Kidney epithelial cell (primary cell): ENCODE data around the gene MEGF6. TPM values are rescaled to one million over a fixed set of nuclear protein-coding genes. Genes with fewer than 3 reads are reported as not detected.

Experiments
- DNase-seq: peaks from one replicate; pipeline ENCODE4 v3.0.0-alpha.2; 2010; ENCODE audit warnings: low read depth
- H3K27me3 ChIP-seq: 2 replicates; pipeline ENCODE4 v1.6.0; 2011; ENCODE audit warnings: low read length; ENCODE audit not compliant: control insufficient read depth, insufficient read depth
- H3K36me3 ChIP-seq: 2 replicates; pipeline ENCODE4 v1.5.1; 2011; ENCODE audit warnings: low read length; ENCODE audit not compliant: control insufficient read depth, insufficient read depth
- H3K4me3 ChIP-seq: 2 replicates; pipeline ENCODE4 v1.5.1; 2011; ENCODE audit warnings: low read depth, mild to moderate bottlenecking, control low read depth, low read length
- CTCF ChIP-seq: IDR thresholded peaks from 2 replicates; pipeline ENCODE4 v1.5.1; 2011; ENCODE audit warnings: mild to moderate bottlenecking, moderate library complexity, low read length, control low read depth, inconsistent platforms; ENCODE audit not compliant: insufficient read depth, poor library complexity, severe bottlenecking
- total RNA-seq: library from RNA; depleted of rRNA; stranded (reverse); fragments of >200 nt; gene quantifications from 2 replicates; pipeline ENCODE4 v1.2.3, GENCODE V29; 2015

Gene MEGF6
- total RNA-seq, 1 donor from 2014 or later: 13.1 TPM

GRCh38 chr1:3524556-3525203, 86.6 kb downstream of the MEGF6 start:
- H3K27me3 ChIP-seq: no peaks in the 10 kb centered on the region
- H3K36me3 ChIP-seq: no peaks in the 10 kb centered on the region
- H3K4me3 ChIP-seq: no peak overlapping the region
- no peak for TF ChIP-seq CTCF
- DNase-seq: no peak

- DNase-seq: no peak
- no peak for TF ChIP-seq CTCF
- Histone ChIP-seq H3K36me3 (no peaks in the 10 kb centered on the region), H3K4me3 (no peak overlapping the region), H3K27me3 (no peaks in the 10 kb centered on the region)
Observed at GRCh38 chr1:3523980-3524379, 87.3 kb downstream of the MEGF6 start.

- TF ChIP-seq CTCF: no peak
- Histone ChIP-seq H3K27me3 (no peaks in the 10 kb centered on the region), H3K36me3 (no peaks in the 10 kb centered on the region), H3K4me3 (no peak overlapping the region)
- DNase-seq: no peak
Observed at GRCh38 chr1:3522564-3523265, 88.6 kb downstream of the MEGF6 start.

- H3K4me3 ChIP-seq: no peak overlapping the region
- no peak for TF ChIP-seq CTCF
- no peaks in the 10 kb centered on the region for H3K36me3 ChIP-seq
- no peak for DNase-seq
- H3K27me3 ChIP-seq: no peaks in the 10 kb centered on the region
Observed at GRCh38 chr1:3522112-3522511, 89.2 kb downstream of the MEGF6 start.

GRCh38 chr1:3521426-3521825, 89.9 kb downstream of the MEGF6 start:
- no peak for TF ChIP-seq CTCF
- H3K27me3 ChIP-seq: no peaks in the 10 kb centered on the region
- no peak for DNase-seq

More at GRCh38 chr1:3521426-3521825, 89.9 kb downstream of the MEGF6 start:
- Histone ChIP-seq H3K36me3 (no peaks in the 10 kb centered on the region), H3K4me3 (no peak overlapping the region)
